Epithelial cell of prostate (primary cell): ENCODE data around the gene XPNPEP2.
"Not testable (repeated sequence)": the region's sequence is repeated elsewhere in the genome, so short reads cannot be mapped to it uniquely, and the experiment has no call there.

ENCODE experiments used
- DNase-seq: peaks from one replicate; pipeline ENCODE4 v3.0.0-alpha.2; 2011; ENCODE audit warnings: low read depth, low spot score
- H3K27ac ChIP-seq: fragments of 450-650 bp; 2 replicates; pipeline ENCODE4 v1.5.1; 2017; ENCODE audit warnings: mild to moderate bottlenecking

XPNPEP2 gene

DNA sequence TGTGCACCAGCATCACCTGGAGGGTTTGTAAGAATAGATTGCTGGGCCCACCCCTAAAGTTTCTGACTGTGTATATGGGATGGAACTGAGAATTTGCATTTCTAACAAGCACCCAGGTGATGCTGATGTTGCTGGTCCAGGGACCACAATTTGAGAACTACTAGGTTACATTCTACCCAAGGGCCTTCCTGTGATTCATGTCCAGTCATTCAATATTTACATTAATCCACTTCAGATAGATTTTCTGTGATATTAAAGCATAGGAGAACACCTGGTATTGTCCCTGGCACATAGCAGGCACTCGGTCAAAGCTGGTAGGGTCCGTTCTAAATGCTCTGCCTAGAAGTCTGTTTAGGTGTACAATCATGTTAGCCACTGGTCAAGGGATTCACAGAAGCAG is 19.5 kb upstream of the XPNPEP2 start:
- no peak for DNase-seq
- no peak overlapping the region for H3K27ac ChIP-seq

DNA sequence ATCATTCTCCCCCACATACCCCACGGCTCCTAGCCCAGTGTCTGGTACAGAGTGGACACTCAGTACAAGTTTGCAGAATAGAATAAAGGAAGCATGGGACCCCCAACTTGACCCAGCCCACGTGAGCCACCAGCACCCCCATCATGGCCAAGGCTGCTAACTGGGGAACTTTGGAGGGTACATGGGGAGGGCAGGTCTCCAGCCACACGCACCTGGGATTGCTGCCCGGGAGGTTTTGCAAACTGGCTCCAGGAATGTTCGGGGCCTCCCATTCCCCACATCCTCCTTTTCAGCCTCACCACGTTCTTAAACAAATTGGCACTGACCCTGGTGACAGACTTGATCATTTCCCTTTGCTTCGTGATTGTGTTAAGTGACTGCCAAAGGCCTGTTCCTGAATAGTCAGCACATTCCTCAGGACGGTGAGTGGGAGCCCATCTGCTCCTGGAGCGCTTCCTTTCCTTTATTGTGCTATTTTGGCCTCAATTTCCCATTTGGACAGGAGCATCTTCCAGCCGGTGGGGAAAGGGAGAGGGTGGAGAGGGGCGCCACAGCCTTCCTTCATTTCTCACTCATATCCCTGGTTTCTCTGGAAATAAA is 18.7 kb upstream of the XPNPEP2 start:
- no peak overlapping the region for H3K27ac ChIP-seq
- no peak for DNase-seq

DNA sequence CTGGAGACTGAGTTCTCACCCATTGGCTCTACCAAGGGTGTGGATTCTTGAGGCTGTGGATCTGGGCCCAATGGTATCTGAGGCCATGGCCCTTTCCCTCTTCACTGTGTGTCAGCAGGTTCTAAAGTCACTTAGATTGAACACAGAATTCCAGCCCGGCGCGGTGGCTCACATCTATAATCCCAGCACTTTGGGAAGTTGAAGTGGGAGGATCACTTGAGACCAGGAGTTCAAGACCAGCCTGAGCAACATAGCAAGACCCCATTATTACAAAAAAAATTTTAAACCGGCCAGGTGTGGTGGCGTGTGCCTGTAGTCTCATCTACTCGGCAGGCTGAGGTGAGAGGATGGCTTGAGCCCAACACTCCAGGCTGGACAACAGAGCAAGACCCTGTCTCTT is 18.0 kb upstream of the XPNPEP2 start:
- DNase-seq, result no peak
- no peak overlapping the region for H3K27ac ChIP-seq

GRCh38 chrX:129721414-129721813 is 17.4 kb upstream of the XPNPEP2 start:
- no peak for DNase-seq
- no peak overlapping the region for H3K27ac ChIP-seq

DNA sequence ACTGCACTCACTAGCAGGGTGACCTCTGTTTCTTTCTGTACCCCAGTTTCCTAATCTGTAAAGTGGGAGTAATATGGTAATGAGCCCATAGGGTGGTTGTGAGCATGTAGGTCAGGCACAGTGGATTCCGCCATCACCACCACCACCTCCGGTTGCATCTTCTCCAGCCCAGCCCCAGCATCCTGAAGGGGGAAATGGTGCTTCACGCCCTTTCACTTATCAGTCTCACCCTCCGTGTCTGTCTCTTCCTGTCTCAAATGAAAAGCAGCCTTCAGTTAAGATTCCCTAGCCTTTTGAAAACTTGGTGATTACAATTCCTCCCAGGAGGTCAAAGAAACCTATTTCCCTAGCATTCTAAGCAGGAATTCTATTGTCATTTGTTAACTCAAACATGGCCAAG is 16.9 kb upstream of the XPNPEP2 start:
- no peak overlapping the region for H3K27ac ChIP-seq
- no peak for DNase-seq

- DNase-seq, result no peak
- no peak overlapping the region for H3K27ac ChIP-seq
These were observed 15.3 kb upstream of the XPNPEP2 start for GRCh38 chrX:129723511-129723910.

DNA sequence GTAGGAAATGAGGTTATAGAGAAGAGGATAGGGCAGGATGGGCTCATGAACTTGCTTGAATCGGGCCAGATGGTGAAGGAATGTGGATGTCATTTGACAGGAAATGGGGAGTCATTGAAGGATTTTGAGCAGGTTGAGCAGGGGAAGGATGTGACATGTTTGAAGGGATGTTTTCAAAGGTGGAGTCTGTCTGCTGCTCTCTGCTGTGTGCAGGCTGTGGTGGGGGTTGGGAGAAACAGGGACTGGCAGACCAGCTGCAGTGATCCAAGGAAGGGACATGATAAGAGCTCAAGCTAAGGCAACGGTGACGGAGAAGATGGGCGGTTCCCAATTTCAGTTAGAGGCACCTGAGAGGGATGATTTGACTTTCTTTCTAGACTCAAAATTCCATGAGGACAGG is 14.0 kb upstream of the XPNPEP2 start:
- H3K27ac ChIP-seq, result no peak overlapping the region
- DNase-seq, result no peak

- DNase-seq, result no peak
- no peak overlapping the region for H3K27ac ChIP-seq
These were observed 12.3 kb upstream of the XPNPEP2 start for GRCh38 chrX:129726307-129727111.

- no peak for DNase-seq
- H3K27ac ChIP-seq, result no peak overlapping the region
These were observed 10.7 kb upstream of the XPNPEP2 start for GRCh38 chrX:129728061-129728460.

- DNase-seq, result no peak
- no peak overlapping the region for H3K27ac ChIP-seq
These were observed 7.6 kb upstream of the XPNPEP2 start for GRCh38 chrX:129731228-129731627.

DNA sequence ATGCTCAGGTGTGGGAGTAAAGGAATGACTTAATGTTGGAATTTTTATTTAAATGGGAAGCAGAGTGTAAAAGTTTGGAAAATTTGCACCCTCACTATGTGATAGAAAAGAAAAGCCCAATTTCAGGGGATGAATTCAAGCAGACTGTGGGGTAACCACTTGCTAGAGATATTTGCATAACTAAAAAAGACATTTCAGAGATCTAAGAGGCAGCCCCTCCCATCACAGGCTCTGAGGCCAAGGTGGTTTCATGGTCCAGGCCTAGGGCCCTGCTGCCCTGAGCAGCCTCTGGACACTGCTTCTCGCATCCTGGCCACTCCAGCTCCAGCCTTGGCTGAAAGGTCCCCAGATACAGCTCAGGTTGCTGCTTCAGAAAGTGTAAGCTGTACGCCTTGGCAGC is 5.9 kb upstream of the XPNPEP2 start:
- DNase-seq, result no peak
- no peak overlapping the region for H3K27ac ChIP-seq

DNA sequence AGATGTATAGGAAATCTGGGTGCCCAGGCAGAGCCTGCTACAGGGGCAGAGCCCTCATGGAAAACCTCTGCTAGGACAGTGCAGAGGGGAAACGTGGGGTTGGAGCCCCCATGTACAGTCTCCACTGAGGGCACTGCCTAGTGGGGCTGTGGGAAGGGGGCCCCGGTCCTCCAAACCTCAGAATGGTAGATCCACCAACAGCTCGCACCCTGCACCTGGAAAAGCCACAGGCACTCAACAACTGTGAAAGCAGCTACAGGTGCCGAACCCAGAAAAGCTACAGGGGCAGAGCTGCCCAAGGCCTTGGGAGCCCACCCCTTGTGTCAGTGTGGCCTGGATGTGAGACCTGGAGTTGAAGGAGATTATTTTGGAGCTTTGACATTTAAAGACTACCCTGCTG is 5.4 kb upstream of the XPNPEP2 start:
- H3K27ac ChIP-seq, result no peak overlapping the region
- DNase-seq, result no peak

DNA sequence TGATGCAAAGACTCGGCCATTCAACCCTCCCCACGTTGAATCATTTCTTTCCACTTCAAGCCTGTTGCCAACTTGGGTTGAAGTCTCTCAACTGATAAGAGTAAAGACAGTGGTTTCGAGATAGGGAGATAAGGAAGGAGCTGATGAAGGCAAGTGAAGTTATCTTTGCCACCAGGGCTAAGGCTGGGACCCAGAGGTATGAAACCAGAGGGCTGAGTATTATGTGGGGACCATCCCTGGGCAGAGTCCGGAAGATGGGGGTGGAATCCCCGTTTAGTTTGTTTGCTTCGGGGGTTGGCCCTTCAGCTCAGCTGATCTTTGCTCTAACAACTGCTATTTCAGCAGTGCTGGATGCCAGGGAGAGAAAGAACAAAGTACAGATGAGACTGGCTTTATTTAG is 2.3 kb upstream of the XPNPEP2 start:
- H3K27ac ChIP-seq, result no peak overlapping the region
- no peak for DNase-seq

DNA sequence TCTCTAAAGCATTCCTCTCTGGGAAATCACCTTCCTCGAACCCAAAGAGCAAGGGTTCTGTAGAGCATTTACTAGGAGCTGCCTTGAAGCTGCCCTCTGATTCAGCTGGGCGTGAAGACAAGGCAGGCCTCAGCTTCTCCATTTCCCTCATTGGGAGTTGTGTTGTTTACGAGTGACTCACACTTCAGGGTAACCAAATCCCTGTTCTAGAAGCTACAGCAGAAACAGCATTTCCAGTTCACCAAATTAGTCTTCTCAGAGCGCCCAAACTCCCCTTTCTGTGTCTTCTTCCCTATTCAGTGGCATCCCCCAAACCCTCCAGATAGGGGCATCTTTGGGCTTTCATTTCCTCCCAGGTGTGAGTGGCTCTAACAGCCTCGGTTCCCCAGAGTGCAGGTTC is 863 bp upstream of the XPNPEP2 start:
- peak; percentile 18 for DNase-seq

GRCh38 chrX:129739578-129739977 is 799 bp downstream of the XPNPEP2 start:
- no peak overlapping the region for H3K27ac ChIP-seq
- no peak for DNase-seq

More for the DNA sequence above, 863 bp upstream of the XPNPEP2 start:
- no peak overlapping the region for H3K27ac ChIP-seq

- no peak overlapping the region for H3K27ac ChIP-seq
- DNase-seq, result no peak
These were observed 3.3 kb downstream of the XPNPEP2 start for GRCh38 chrX:129741880-129742758.

DNA sequence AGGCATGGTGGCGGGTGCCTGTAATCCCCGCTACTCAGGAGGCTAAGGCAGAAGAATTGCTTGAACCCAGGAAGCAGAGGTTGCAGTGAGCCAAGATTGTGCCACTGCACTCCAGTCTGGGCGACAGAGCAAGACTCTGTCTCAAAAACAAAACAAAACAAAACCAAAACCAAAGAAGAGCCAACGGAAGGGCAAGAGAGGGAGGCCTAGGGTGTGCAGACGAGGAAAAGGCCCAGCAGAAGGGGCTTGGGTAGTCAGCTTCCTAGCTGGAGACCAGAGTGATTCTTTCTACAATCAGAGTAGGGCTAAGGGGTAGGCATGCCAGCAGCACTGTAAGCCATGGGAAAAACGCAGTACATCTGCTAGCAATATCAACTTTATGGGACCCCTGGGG is 4.0 kb downstream of the XPNPEP2 start:
- not testable (repeated sequence) for H3K27ac ChIP-seq

DNA sequence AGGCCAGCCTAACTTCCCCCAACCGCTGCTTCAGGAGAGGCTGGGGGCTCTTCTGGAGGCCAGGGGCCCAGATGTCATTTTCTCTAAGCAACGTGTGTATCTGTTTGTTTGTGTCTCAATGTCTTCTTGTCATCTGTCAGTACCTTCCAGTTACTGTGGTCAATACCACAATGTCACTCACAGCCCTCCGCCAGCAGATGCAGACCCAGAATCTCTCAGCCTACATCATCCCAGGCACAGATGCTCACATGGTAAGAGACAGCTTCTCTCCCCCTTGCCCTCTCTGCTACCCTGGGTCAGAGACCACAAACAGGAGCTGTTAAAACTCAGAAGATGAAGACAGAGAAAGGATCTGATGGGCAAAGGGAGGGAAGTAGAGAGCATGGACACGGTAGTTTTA is 5.0 kb downstream of the XPNPEP2 start:
- H3K27ac ChIP-seq, result no peak overlapping the region
- DNase-seq, result no peak

More for the DNA sequence above, 4.0 kb downstream of the XPNPEP2 start:
- not testable (repeated sequence) for DNase-seq

DNA sequence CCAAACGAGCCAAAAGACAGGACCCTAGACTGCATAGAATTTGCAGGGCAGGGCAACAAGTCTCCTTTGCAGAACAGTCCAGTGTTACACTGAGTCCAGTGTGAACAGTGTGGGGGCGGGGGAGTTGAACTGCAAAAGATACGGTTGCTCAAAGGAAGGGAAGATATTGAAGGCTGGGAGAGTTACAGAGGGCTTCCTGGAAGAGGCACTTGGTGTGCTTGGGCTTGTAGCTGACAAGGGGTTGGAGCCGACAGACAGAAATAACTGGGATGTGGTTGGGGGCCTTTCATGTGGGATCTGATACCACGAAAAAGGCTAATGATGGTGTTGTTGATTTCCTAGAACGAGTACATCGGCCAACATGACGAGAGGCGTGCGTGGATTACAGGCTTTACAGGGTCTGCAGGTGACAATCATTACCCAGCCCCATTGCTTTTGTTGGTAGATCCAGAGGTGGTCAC is 6.1 kb downstream of the XPNPEP2 start:
- no peak overlapping the region for H3K27ac ChIP-seq
- no peak for DNase-seq

- H3K27ac ChIP-seq, result no peak overlapping the region
- DNase-seq, result no peak
These were observed 8.0 kb downstream of the XPNPEP2 start for GRCh38 chrX:129746557-129747470.
